SU-DHL-6 (cell line): ENCODE measurements around the gene TNFAIP1.

ENCODE experiments used
- CTCF ChIP-seq: fragments of 200-600 bp; sonication (generic); IDR thresholded peaks from one replicate; pipeline ENCODE4 v1.5.1; 2017; ENCODE audit warnings: antibody characterized with exemption, mild to moderate bottlenecking, low read length, moderate library complexity; ENCODE audit not compliant: insufficient read depth, poor library complexity, severe bottlenecking
- EZH2phosphoT487 ChIP-seq: fragments of 200-600 bp; sonication (generic), shearing (Covaris generic); conservative IDR thresholded peaks from 2 replicates; pipeline ENCODE4 v1.6.1; 2018; ENCODE audit warnings: mild to moderate bottlenecking, antibody characterized with exemption, low read length, moderate library complexity, mixed read lengths

DNA sequence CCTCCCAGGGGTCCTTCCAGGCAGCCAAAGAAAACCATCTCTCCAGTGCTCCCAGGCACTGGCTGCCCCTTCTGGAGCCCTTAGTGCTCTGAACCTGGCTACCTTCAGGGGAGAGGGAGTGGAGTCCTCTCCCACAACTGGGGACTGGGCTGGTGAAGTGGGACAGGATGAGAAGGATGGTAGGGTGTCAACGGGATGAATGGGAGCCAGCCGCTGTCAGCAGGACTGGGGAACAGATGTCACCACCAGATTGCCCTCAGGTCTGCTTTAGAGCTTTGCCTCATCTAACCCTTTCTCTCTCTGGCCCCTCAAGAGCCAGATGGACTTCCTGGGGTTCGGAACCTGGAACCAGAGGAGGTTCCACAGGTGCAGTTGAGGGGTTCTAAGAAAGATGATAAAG is 29.9 kb downstream of the TNFAIP1 start:
- TF ChIP-seq CTCF (no peak), EZH2phosphoT487 (no peak)
